ENCODE measurements around the gene TPRA1.
A peak's percentile ranks its signal among the peaks of the same experiment; 100 is the strongest.

TPRA1 gene

DNA sequence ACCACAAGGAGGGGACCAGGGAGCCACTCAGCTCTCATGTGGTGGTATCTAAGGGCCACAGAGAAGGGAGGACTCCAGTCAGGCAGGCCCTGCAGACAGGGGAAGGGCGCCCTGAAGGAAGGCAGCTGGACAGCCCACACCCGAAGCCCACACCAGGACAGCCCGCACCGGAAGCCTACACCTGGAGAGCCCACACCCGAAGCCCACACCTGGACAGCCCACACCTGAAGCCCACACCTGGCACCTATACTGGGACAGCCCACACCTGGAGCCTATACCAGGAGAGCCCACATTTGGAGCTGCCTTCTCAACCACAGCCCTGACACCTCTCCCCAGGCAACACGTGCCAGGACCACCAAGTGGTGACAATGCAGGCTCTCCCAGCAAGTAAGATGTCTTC is 11.7 kb downstream of the TPRA1 start:
- no peak for DNase-seq (ENCODE audit: low read depth)
- TF ChIP-seq, protein P1, sequence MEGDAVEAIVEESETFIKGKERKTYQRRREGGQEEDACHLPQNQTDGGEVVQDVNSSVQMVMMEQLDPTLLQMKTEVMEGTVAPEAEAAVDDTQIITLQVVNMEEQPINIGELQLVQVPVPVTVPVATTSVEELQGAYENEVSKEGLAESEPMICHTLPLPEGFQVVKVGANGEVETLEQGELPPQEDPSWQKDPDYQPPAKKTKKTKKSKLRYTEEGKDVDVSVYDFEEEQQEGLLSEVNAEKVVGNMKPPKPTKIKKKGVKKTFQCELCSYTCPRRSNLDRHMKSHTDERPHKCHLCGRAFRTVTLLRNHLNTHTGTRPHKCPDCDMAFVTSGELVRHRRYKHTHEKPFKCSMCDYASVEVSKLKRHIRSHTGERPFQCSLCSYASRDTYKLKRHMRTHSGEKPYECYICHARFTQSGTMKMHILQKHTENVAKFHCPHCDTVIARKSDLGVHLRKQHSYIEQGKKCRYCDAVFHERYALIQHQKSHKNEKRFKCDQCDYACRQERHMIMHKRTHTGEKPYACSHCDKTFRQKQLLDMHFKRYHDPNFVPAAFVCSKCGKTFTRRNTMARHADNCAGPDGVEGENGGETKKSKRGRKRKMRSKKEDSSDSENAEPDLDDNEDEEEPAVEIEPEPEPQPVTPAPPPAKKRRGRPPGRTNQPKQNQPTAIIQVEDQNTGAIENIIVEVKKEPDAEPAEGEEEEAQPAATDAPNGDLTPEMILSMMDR (conservative IDR thresholded peaks at IDR 0.05; ENCODE audit: low read depth, low read length) = no peak
- no peak overlapping the region for H3K4me3 ChIP-seq (ENCODE audit: low read length)

DNA sequence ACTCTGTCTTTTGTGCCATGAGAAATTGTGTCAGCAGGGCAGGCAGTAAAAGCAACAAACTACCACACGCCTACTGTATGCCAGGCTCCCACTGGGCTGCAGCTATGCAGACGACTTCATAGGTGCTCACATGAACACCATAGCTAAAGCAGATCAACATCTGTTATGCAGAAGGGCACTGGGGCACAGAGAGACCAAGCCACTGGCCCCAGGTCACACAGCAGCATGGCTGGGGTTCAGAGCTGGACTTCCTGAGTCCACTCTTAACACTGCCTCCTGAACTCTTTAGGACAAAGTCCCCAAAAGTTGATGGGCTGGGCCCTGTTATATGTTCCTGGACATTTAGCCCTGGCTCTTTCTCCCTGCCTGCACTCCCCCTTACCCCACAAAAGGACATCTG is 12.4 kb downstream of the TPRA1 start:
- H3K4me3 ChIP-seq (ENCODE audit: low read length) = no peak overlapping the region
- TF ChIP-seq, protein P1 (conservative IDR thresholded peaks at IDR 0.05; ENCODE audit: low read depth, low read length) = no peak
- no peak for DNase-seq (ENCODE audit: low read depth)

DNA sequence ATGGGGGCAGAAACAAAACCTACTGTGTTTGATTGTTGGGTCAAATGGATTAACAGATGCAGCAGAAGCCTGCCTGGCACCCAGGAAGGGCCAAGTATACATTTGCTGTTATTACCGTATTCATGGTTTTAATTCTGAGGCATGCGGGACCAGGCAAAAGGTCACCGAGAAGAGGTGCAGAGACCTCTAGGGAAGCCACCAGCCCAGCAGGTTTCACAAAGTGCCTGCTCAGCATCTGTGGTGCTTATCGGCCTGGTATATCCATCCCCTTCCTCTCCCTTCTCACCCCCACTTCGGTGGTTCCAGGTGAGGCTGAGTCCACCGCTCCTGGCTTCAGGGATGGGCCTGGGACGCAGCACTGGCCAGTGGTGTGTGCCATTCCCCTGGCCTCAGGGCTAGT is 13.1 kb downstream of the TPRA1 start:
- H3K4me3 ChIP-seq (ENCODE audit: low read length) = no peak overlapping the region
- DNase-seq (ENCODE audit: low read depth) = no peak
- TF ChIP-seq, protein P1 (conservative IDR thresholded peaks at IDR 0.05; ENCODE audit: low read depth, low read length) = no peak

DNA sequence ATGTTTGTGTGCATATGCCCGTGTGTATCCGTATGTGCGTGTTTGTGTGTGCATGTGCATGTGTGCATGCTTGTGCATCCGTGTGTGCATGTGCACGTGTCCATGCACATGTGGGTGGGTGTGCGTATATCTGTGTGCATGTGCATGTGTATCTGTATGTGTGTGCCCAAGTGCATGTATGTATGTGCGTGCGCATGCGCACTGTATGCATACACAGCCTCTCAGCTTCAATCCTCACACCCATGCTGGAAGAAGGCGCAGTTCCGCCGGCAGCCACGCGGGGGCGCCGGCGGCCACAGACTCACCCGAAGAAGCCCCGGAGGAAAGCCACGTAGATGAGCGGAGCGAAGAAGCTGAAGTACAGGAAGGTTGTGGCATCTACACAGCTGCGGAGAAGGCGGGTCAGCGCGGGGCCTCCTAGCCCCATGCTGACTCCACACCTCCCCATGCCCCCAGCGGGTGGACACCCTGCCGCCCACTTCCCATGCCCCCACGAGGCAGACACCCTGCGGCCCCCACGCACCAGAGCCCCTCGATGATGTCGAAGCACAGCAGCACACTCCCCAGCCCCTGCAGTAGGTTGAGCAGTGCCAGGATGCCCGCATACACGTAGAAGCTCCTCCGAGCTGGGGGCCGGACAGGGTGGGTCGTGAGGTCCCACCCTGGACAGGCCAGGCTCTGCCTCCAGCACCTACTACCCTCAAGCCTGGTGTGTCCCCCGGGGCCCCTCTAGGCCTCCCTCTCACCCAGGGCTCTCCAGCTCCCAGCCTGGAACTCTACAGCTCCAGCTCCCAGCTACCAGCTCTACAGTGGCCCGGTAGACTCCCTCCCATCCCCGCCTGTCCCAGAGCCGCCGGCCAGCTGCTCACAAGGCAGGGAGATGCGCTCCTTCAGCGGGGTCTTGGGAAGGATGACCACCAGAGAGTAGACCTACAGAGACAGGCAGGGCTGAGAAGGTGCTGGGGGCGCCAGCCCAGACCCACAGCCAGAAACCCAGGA is 15.4 kb downstream of the TPRA1 start:
- no peak for DNase-seq (ENCODE audit: low read depth)
- TF ChIP-seq, protein P1 (conservative IDR thresholded peaks at IDR 0.05; ENCODE audit: low read depth, low read length) = peak; percentile 99
- H3K4me3 ChIP-seq (ENCODE audit: low read length) = no peak overlapping the region

DNA sequence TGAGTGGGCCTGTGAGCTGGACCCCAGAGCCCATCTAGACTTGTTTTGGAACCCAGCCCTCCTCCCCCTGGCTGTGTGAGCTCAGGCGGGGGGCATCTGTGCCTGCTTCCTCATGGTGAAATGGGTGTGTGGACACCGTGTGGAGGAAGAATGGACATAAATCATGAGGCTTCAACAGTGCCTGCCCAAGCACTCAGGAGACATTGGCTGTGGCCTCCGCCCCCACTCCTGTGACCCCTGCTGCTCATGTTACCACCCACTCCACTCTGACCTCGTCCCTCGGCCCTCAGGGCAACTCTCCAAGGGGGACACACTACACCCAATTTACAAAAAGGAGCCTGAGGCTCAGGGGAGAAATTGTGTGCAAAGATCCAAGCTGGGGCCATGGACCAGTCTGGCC is 16.6 kb downstream of the TPRA1 start:
- TF ChIP-seq, protein P1 (conservative IDR thresholded peaks at IDR 0.05; ENCODE audit: low read depth, low read length) = no peak
- DNase-seq (ENCODE audit: low read depth) = no peak

DNA sequence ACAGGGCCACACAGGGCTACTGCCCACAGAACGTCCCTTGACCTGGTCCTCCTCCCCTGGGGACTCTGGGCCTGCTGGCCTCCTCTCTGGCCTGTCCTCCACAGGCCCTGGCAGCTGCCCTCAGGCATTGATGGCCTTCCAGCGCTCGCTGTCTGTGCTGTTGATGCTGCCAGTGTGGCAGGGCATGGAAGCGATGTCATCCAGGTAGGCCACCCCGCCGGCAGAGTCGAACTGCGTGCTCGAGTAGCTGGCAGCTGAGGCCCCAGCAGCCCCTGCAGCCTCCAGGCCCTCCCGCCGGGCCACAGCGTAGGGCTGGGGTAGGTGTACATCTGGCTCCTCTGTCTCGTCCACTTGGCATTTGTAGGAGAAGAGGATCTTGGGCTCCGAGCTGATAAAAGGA is 17.1 kb downstream of the TPRA1 start:
- TF ChIP-seq, protein P1 (conservative IDR thresholded peaks at IDR 0.05; ENCODE audit: low read depth, low read length) = no peak
- H3K4me3 ChIP-seq (ENCODE audit: low read length) = no peak overlapping the region
- no peak for DNase-seq (ENCODE audit: low read depth)

More for the DNA sequence above, 16.6 kb downstream of the TPRA1 start:
- H3K4me3 ChIP-seq (ENCODE audit: low read length) = no peak overlapping the region

DNA sequence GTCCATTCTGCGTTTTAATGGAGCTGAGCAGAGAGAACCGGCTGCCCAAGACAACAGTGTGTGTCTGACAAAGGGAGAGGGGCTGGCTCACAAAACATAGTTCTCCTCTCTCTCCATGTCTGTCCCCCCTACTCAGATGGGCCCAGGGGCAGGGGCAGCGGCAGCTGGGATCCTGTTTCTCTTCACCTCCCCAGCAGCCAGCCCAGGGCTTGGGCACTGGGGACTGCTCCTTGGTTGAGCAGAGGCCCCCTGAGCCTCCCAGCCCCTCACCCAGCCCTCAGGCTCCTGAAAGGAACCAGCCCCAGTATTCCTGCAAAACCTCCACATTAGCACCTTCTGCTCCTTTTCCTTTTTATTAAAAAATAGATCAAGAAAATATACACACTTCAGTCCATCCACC is 17.8 kb downstream of the TPRA1 start:
- no peak for DNase-seq (ENCODE audit: low read depth)
- TF ChIP-seq, protein P1 (conservative IDR thresholded peaks at IDR 0.05; ENCODE audit: low read depth, low read length) = no peak
- no peak overlapping the region for H3K4me3 ChIP-seq (ENCODE audit: low read length)

Data from retinal pigment epithelial cell (primary cell).